HUDEP-2 (cell line): ENCODE data around the gene UNC79.
"Not testable (repeated sequence)": the region's sequence is repeated elsewhere in the genome, so short reads cannot be mapped to it uniquely, and the experiment has no call there.

Source experiments
- DNase-seq, 76 experiments: peaks; one replicate each; lab custom pipeline; 2025; ENCODE audit not compliant: unreplicated experiment in 76 of 76; lab: John Stamatoyannopoulos, UW

Gene UNC79

DNA sequence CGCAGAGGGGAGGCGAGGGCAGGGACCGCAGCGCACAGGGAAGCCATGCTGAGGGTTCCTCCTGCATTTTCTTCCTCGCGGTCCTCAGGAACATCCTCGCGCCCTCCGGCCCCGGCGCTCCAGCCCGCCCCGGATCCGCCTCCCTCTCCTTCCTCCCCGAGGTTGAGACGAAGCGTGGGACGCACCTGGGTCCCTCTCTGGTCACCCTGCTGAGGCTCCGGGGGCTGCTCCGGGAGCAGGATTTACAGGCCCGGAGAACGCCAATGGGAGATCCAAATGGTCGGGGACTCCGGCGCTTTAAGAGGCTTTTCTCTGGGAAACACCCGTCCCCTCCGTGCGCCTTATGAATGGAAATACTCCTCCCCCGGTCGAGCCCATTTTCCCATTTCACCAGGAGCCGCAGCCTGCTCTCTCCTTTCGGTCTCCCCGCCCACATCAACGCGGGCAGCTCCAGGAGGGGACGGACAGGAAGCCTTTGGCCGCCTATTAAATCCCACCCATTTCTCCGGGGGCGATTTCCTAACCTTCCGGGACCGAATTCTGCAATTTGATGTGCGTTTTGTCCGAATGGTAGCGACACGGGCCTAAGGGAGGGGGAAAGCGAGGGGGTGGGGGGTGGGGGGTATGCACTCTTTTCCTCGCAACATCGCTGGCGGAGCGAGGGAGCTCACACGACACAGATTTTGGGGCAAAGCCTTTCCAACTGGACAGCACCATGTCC, at the start of gene UNC79:
UNC79 (plus strand) TSS at position 625 of the 721 bp plus-strand sequence; CDS start at position 716, 91 bp downstream.
- no peak for DNase-seq

DNA sequence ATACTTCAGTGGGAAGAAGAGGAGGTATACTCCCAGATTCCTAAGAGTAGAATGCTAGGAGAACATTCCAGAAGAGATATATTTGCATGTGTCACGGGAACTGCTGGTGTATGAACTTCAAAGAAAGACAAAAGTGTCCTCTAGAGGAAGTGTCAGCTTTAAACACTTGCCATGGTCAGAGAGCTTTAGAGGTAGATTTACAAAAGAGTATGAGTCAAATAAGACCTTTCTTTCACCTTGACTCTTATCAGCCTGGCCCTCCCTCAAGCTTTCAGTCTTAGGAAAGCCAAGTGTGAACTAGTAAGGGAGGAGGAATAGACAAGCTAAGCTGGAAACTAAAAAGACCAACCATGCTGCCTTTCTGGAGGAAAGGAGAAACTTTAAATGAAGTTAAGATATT, 49.1 kb upstream of the UNC79 start:
- no peak for DNase-seq

DNA sequence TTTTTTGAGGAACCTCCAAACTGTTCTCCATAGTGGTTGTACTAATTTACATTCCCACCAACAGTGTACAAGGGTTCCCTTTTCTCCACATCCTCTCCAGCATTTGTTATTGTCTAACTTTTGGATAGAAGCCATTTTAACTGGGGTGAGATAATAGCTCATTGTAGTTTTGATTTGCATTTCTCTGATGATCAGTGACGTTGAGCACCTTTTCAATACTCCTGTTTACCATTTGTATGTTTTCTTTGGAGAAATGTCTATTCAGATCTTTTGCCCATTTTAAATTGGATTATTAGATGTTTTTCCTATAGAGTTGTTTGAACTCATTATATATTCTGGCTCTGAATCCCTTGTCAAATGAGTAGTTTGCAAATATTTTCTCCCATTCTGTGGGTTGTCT, 46.5 kb upstream of the UNC79 start:
- not testable (repeated sequence) for DNase-seq

DNA sequence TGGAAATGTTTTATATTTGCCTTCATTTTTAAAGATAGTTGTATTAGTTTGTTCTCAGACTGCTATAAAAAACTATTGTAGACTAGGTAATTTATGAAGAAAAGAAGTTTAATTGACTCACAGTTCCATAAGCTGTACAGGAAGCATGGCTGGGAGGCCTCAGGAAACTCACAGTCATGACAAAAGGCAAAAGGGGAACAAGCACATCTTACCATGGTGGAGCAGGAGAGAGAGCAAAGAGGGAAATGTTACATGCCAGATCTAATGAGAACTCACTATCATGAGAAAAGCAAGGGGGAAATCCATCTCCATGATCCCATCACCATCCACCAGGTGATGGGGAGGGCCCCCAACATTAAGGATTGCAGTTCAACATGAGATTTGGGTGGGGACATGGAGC, 35.5 kb upstream of the UNC79 start:
- DNase-seq = no peak

DNA sequence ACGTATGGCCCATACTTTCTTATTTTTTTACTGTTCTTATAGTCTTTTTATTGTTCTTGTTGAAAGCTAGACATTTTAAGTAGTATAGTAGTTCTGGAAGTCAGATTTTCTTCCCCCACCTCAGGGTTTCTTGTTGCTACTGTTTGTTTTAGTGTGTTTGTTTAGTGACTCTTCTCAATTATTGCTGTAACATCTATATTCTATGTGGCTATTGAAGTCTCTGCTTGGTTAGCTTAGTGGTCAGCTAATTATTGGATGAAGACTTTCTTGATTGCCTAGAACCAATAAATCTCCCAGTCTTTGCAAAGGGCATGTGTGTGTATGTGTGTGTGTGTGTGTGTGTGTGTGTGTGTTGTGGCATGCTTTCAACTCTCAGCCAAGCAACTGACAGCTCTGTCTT, 34.3 kb upstream of the UNC79 start:
- DNase-seq = no peak

DNA sequence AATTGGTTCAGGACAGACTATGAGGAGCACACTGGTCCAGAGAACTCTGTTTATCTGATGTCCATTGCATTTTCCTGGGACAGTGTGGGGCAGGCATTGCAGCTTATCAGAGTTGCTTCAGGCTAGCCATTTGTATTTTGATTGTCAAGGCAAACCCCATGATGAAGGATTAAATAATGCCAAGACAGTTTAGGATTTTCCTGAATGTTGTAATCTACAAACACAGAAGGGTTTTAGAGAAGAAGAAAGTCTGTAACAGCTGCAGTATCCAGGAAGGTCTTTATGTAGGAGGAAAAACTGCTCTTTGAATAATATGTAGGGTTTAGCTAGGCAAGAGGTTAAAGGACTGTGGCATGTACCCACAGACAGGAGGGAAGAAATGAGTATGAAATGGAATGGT, 32.2 kb upstream of the UNC79 start:
- no peak for DNase-seq

DNA sequence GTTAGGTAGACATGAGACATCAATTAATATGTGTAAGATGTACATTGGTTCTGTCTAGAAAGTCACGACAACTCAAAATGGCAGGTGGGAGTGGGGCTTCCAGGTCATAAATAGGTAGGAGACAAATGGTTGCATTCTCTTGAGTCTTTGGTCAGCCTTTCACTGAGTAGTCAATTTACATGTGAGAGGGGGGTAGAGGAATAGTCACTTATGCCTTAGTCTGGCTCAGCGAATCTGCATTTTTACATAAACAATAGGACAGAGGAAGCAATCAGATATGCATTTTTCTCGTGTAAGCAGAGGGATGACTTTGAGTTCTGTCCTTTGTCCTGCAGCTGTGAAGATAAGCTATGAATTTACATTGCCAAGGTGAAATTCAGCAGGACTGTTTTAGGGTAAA, 27.8 kb upstream of the UNC79 start:
- no peak for DNase-seq

DNA sequence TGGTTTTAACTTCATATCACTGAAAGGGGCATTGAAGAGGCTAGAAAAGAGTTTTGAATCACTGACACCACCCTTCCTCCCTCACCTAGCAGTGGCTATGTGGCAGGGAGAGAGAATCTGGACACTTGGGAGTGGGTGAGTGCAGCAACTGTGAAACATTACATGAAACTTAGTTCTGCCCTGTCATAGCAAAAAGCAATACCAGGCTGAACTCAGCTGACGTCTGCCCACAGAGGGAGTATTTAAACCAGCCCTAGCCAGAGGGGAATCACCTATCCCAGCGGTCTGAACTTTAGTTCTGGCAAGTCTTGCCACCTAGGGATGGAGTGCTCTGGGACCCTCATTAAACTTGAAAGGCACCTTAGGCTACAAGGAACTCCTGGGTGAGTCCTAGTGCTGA, 20.7 kb upstream of the UNC79 start:
- DNase-seq = no peak

DNA sequence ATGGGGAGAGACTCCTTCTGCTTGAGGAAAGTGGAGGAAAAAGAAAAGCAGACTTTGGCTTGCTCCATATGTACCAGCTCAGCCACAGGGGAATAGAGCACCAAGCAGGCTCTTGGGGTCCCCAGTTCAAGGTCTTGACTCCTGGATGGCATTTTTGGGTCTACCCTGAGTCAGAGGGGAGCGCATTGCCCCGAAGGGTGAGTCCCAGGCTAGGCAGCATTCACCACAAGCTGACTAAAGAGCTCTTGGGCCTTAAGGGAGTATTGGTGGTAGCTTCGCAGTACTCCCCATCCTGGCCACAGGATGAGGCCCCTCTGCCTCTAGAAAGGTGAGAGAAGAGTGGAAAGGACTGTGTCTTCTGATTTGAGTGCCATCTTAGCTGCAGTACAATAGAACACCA, 19.8 kb upstream of the UNC79 start:
- DNase-seq = no peak

DNA sequence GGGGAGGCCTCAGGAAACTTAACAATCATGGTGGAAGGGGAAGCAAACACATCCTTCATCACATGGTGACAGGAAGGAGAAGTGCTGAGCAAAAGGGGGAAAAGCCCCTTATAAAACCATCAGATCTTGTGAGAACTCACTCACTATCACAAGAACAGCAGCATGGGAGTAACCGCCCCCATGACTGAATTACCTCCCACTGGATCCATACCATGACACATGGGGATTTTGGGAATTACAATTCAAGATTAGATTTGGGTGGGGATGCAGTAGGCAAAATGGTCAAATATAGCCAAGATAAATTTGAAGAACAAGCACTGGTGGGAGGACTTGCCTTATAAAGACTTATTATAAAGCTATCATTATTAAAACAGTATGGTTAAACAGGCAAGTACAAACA, 5.6 kb upstream of the UNC79 start:
- DNase-seq = not testable (repeated sequence)

DNA sequence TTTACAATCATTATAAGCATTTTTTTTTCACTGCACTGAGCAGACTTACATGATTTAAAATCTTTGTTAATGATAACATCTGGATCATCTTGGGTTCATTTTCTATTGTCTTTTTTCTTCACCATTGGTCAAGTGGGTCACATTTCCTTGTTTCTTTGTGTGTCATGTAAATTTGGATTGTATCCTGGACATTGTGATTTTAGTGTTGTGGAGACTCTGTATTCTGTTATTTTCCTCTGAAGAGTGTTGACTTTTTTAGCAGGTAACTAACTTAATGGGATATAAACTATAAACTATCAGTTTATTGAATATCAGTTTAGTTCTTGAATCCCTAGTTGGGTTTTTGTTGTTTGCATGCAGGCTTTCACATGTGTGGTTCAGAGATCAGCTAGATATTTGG, 4.0 kb upstream of the UNC79 start:
- DNase-seq = no peak

DNA sequence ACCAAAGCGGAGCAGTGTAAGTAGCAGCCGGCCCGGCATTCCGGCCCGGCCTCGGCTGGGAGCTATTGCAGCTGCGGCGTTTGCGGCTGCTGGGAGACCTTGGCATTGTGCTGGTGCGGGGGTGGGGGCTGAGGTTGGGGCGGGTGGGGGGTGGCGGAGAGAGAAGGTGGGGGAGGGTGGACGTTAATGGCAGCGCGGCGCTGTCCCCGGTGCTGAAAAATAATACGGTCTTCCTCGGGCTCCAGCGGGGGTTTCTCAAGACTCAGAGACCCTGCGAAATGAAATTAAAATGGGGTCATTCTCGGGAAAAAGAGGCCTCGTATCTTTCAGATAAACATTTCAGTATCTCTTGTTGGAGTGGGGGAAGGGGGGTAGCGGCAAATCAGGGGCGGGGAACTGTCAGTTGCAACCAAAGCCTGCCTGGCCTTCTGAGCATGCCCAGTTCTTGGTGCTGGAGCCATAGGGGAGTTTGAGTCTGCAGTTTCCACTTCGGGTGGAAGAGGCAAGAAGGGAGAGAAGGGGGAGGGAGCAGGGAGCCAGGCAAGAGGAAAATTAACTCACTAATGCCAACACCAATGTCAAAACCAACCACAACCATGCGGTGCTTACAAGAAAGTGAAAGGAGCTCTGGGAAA, 414 bp downstream of the UNC79 start:
- DNase-seq = no peak

DNA sequence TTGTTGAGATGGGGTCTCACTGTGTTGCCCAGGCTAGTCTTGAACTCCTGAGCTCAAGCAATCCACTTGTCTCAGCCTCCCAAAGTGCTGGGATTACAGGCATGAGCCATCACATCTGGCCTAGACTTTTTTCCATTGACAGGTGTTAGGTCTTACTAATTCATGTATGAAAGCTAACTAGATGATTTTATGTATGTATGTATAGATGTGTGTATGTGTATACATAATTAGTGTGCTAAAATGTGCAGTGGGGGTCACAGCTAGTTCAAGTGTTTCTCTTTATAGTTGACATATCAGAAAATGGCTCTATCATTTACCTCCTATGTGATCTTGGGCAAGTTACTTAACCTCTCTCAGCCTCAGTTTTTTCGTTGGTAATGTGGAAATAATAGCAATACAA, 23.5 kb downstream of the UNC79 start:
- DNase-seq = no peak

DNA sequence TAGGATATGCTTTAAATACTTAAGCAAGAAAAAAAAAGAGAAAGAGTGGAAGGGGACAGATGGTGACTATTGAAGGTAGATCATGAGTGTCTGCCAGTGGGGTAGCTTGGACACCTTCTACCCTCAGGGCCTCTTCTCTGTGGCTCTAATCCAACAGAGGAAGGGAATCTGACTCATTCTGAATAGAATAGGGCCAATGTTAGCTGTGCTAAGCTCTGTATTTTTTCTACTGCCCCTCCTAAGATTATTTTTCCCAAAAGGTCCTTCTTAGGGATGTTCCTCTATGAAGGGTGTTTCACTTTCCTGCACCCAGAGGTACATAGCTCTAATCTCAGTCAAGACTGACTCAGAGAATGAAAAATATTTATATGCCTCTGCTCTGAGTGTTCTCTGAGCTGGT, 25.6 kb downstream of the UNC79 start:
- DNase-seq = no peak

DNA sequence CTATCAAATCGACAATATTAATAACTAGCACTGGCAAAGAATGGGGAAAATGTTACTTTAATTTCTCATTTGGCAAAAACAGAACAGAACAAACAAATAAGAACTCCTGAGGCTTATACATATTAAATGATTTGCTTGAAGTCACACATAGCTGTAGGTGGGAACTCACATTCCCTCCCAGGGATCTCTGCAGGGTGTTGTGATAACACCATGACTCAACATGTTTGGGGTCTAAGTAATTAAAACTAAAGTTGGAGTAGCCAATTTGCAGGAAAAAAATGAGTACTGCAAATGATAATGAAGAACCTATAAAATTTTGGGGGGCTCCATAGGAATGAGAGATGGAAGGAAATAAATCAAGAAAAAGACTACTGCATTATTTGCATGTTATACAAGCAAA, 27.5 kb downstream of the UNC79 start:
- no peak for DNase-seq

DNA sequence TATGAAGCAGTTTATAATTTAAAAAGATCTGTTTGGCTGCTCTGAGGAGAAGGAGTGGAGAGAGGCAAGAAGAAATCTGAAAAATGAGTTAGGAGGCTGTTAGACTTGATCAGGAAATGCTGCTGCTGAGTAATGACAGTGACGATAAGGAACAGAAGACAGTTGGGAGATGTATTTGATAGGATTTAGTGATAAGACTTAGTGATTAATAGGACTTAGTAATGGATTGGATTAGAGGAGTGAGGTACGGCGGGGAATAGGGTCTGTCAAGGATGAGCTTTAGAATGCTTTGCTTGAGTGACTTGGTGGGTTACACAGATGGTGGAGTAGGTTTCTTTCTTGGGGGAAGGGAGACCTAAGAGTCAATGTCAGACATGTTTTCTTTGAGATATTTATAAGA, 31.7 kb downstream of the UNC79 start:
- no peak for DNase-seq

DNA sequence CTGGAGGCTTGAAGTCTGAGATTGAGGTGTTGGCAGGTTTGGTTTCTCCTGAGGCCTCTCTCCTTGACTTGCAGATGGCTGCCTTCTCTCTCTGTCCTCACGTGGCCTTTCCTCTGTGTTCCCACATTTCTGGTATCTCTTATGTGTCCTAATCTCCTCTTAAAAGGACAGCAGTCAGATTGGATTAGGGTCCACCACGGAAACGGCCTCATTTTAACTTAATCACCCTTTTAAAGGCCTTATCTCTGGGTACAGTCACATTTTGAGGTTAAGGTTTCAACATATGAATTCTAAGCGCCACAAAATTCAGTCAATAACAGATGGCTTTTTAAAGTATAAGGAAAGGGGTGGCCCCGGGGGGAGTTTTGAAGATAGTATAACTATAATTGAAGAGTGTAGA, 33.5 kb downstream of the UNC79 start:
- DNase-seq = no peak

DNA sequence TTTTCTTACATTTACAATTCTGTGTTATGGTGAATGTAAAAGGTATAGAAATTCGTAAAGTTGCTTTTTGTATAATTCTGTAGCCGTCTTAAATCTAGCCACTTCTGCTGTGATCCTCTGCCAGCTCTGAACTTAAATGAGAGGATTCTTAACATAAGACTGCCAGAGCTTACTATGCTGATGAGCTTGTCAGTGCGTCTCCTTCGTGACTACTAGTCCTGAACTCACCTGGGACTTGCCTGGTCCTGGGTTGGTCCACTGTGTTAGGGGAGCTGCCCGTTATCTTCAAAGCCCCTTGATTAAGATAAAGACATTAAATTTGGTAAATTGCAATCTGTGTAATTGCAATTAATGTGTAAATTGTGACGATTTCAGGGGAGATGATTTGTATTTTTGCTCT, 44.7 kb downstream of the UNC79 start:
- no peak for DNase-seq

DNA sequence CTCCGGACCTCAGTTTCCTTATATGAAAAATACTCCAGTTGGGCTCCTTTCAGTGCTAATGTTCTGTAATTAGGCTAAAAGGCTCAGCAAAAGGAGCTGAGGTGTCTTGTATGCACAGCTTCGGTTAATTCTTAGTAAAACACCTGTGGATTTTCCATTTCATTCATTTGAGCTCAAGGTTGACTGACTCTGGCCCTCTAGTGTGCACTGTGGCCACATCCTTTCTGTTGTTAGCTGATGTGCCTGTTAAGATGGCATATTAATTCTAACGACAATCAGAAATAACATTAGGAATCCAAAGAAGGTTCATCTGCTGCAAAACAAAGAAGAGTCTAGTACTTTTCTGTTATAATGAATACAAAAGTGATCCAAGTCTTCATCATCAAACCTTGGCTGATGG, 45.6 kb downstream of the UNC79 start:
- no peak for DNase-seq

DNA sequence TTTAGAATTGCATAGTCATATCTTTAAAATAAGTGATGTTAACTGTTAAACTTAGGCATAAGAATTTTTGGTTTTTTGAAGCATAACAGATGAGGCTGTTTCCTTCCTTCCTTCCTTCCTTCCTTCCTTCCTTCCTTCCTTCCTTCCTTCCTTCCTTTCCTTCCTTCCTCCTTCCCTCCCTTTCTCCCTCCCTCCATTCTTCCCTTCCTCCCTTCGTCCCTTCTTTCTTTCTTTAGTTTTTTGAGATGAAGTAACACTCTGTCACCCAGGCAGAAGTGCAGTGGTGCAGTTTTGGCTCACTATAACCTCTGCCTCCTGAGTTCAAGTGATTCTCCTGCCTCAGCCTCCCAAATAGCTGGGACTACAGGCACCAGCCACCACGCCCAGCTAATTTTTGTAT, 48.3 kb downstream of the UNC79 start:
- not testable (repeated sequence) for DNase-seq

DNA sequence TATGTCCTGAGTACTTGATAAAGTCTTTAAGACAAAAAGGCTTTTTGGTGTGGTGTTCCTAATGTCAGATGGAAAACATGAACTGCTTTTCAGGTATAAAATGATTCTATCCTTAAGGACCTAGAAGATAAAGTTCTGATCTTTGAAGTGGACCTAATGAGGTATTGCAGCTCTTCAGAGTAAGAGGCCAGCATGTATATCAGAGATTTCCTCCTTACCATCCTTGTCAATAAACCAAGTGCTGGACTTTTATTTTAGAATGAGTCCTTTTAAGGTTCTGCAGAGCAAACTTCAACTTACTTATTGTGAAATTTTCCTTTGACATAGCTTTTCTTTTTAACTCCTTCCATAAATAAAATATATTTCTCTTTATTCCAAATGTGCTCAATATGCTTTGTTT, 50.1 kb downstream of the UNC79 start:
- DNase-seq = no peak

DNA sequence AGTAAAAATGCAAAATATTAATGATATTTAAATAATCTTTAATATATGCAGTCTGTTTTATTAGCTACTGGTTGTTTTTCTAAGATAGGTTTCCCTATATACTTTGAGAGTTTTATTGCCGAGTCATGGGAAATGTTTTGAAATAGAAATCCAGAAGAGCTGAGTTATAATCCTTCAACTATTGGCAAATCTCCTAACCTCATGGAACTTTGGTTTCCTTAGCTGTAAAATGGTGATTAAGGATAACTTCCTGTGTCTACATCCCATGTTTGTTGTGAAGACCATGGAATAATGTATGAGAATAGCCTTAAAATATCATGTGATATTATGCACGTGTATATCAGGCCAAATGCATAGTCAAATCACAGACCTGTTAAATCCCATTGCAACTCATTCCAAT, 51.0 kb downstream of the UNC79 start:
- no peak for DNase-seq

DNA sequence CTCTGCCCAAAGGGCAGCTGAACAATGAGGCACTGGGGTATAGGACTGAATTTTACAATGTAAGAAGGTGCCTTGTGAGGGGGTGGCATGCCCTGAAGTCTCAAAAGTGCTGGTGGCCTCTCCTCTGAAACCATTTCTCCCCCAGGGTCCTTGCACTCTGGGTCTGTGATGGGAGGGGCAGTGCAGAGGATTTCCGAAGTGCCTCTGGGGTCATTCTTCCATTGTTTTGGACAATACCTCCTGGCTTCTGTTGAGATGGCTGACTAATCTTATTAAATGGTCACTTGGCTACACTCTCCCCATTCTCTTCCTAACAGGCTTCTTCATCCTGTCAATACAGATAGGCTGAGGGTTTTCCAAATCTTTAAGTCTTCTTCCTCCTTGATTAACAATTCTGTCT, 59.3 kb downstream of the UNC79 start:
- DNase-seq = no peak
